Measurements from ENCODE around the gene DLAT.
A peak's percentile ranks its signal among the peaks of the same experiment; 100 is the strongest.
"Not testable (repeated sequence)": the region's sequence is repeated elsewhere in the genome, so short reads cannot be mapped to it uniquely, and the experiment has no call there.

Gene DLAT

DNA sequence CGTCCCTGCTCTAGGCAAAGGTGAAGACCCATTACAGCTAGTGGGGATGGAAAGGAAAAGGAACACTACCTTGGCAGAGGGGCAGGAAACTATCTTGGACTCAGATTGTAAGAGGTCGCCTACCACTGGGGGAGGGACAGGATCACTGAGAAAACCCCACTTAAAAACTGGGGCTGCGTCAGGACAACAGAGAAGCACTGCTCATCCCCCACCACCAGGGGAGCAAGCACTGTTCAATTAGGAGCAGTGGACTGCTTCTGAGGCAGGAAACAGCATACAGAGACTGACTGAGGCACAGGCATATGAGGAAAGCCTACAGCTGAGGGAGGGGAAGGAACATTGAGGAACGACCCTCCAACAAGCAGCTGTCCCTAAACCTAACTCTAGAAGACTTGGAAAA, 20.8 kb upstream of the DLAT start:
- DNase-seq (ENCODE audit: insufficient read length, low spot score) (peak; percentile 39), FAIRE-seq (no peak)

DNA sequence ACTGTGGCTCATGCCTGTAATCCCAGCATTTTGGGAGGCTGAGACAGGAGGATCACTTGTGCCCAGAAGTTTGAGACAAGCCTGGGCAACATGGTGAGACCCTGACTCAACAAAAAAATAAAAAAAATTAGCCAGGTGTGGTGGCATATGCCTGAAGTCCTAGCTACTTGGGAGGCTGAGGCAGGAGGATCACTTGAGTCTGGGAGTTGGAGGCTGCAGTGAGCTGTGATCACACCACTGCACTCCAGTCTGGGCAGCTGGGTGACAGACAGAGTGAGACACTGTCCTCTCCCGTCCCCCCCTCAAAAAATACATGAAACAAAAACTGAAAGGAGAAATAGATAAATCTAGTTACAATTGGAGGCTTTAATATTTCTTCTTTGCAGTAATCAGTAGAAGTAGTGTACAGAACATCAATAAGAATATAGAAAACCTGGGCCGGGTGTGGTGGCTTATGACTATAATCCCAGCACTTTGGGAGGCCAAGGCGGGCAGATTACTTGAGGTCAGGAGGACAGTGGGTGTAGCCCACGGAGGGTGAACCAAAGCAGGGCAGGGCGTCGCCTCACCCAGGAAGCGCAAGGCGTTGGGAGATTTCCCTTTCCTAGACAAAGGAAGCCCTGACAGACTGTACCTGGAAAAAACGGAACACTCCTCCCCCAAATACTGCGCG, 19.6 kb upstream of the DLAT start:
- DNase-seq (ENCODE audit: insufficient read length, low spot score) (no peak), FAIRE-seq (no peak)

DNA sequence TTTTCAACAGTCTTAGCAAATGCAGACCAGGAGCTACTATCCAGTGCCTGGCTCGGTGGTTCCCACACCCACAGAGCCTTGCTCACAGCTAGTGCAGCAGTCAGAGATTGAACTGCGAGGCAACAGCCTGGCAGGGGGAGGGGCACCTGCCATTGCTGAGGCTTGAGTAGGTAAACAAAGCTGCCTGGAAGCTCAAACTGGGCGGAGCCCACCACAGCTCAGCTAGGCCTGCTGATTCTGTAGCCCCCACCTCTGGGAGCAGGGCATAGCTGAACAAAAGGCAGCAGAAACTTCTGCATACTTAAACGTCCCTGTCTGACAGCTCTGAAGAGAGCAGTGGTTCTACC, 19.1 kb upstream of the DLAT start:
- not testable (repeated sequence) for FAIRE-seq; DNase-seq (ENCODE audit: insufficient read length, low spot score)

DNA sequence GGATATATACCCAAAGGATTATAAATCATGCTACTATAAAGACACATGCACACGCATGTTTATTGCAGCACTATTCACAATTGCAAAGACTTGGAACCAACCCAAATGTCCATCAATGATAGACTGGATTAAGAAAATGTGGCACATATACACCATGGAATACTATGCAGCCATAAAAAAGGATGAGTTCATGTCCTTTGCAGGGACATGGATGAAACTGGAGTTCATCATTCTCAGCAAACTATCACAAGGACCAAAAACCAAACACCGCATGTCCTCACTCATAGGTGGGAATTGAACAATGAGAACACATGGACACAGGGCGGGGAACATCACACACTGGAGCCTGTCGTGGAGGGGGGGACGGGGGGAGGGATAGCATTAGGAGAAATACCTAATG, 13.8 kb upstream of the DLAT start:
- FAIRE-seq; DNase-seq (ENCODE audit: insufficient read length, low spot score): not testable (repeated sequence)

DNA sequence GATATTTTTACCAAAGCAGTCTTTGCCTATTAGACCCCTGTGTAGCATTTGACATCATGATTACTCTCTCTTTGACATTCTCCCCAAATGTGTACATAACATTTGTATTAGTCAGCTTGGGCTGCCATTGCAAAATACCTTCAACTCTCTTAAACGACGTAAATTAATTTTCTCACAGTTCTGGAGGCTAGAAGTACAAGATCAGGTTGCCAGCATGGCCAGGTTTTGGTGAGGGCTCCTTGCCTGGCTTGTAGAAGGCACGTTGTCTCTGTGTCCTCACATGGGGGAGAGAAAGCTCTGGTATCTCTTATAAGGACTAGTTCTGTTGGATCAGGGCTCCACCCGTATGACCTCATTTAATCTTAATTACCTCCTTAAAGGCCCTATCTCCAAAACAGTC, 12.3 kb upstream of the DLAT start:
- DNase-seq (ENCODE audit: insufficient read length, low spot score) (no peak), FAIRE-seq (no peak)

DNA sequence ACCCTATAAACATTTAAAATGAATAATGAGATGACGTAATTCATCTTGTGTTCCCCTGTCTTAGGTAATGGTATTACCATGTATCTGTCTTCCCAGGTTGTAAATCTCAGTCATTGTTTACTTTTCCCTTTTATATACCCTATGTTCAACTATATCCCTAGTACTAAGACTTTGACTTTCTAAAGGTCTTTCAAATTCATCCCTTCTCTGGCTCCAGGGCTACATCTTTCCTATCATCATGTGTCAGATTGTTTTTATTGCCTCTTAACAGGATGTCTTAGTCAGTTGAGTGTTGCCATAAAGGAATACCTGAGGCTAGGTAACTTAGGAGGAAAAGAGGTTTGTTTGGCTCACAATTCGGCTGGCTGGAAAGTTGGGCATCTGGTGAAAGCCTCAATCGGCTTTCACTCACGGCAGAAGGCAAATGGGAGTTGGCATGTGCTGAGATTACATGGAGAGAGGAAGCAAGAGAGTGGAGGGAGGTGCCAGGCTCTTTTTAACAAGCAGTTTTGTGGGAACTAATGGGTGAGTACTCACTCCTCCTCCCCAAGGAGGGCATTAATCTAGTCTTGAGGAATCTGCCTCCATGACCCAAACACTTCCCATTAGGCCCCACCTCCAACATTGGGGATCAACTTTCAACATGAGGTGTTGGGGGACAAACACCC, 11.6 kb upstream of the DLAT start:
- DNase-seq (ENCODE audit: insufficient read length, low spot score) (no peak), FAIRE-seq (no peak)

DNA sequence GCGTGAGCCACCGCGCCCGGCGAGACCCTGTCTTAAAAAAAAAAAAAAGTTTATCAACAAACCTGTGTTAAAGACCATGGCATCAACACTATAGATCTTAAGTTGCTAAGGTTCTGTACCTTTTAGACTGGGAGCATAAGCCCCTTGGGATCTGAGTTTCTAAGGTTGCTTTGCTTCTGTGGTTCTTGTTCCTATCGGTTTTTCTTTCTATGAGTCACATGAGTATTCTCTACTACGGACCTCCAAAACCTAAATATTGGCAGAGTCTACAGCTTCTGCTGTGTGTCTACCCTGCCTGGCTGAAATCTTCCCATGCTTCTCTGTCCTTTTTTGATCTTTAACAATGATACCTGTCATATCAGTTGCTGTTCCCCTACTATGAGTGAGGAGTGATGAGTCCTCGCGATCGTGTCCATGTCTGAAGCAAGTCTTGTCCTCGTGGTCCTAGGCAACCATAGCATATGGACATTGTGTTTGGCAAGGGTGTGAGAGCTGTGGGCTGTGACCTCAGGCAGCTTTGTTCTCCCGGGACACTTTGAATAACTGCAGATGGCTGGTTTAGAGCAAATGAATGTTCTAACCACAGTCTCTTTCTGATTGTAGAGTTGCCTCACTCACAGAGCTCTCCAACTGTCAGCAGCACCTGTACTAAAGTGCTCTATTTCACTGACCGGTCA, 9.0 kb upstream of the DLAT start:
- no peak for DNase-seq (ENCODE audit: insufficient read length, low spot score)
- FAIRE-seq: peak; percentile 98

DNA sequence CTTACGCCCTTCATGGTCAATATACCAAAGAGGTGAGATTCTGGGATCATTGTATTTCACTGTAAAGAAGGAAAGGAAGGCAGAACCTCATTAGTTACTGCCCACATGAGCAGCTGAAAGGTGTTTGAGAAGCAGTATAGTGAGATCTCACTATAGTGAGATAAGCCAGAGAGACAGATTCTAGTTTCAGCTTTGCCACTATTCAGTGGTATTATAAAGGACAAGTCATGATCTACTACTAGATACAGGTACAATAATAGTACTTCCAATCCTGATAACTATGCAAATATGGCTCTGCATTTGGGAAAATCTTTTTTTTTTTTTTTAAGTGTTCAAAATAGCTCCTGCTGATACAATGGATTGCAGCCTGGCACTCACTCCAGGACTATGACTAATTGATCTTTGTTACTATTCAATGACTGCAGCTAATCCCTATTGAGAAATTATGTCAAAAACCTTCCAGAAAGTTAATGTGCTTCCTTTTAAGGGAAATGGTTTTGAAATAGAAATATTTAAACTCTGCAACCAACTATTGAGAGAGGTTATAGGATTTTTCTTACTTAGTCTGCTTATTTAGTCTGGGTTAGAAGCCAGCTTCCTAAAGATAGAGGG, 8.3 kb upstream of the DLAT start:
- FAIRE-seq: no peak
- no peak for DNase-seq (ENCODE audit: insufficient read length, low spot score)

DNA sequence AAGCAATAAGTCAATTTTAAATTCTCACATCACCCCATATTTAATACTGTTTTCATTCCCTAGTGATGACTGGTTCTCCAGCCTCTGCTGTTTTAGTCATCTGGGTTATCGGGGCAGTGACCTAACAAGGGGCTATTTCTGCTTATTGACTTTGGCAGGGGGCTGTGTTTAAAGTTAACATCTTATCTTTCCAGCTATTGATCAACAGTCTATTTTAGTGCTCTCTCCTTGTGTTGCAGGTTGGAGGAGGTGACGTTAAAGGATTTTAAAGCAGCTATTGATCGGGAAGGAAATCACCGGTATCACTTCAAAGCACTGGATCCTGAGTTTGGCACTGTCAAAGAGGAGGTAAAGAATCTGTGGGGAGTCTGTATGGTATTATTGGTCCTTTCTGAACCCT, 7.7 kb upstream of the DLAT start:
- FAIRE-seq: no peak

DNA sequence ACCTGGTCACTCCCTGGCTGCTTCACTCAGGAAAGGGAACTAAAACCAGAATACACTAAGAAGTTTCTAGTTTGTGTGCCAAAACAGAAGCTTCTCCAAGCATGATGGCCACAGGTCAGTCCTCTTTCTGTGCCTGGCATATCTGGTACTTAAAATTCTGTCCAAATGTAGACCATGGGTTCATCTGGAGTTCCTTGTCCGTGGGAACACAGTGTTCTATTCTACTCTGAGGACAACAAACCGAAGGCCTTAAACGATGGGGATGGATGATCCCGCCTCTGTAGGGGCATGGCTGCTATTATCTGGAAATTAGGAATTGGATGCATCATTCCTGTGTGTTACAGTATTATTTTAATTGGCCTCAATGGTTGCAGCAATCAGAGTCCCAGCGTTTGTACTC, 6.1 kb upstream of the DLAT start:
- no peak for FAIRE-seq
- no peak for DNase-seq (ENCODE audit: insufficient read length, low spot score)

More for the DNA sequence above, 7.7 kb upstream of the DLAT start:
- DNase-seq (ENCODE audit: insufficient read length, low spot score): no peak

DNA sequence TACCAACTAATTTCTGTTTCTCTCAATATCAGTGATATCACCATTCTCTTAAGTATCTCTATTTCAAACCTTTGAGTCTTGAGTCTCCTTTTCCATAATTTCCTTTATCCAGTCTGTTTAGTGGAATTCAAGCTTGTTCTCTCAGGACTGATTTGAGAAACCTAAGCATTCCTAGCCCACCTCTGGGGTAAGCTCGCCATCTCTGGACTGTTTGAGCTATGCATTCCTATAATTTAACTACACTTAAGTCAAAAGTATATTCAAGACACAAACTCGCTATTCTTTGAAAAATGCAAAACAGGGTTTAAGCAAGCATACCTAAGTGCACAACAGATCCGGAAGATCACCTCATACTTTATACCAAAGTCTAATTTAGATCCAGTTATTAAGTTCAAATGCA, 2.1 kb upstream of the DLAT start:
- peak; percentile 71 for FAIRE-seq
- no peak for DNase-seq (ENCODE audit: insufficient read length, low spot score)

DNA sequence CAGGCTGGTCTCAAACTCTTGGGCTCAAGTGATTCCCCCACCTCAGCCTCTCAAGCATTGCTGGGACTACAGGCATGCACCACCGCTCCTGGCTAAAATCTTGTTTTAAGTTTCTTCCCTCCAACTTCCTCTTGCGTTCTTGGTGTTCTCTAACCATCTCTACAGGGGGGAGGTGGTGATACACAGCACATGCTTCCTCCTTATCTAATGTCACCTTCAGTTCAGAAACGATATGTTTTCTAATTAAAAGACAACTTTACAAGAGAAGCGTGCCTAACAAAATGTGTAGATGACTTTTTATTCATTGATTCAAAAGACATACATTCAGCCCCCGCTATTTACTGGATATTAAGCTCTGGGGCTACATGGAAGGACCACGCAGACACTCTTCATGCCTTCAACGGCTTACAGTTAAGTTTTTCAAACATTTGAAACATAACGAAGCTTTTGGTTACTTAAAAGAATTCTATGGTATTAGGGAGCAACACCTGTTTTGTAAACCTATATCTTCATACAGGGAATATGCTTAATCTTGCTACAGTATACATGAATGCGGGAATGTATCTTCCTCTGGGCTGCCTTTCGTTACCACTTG, 933 bp upstream of the DLAT start:
- DNase-seq (ENCODE audit: insufficient read length, low spot score) (no peak), FAIRE-seq (peak; percentile 98)

DNA sequence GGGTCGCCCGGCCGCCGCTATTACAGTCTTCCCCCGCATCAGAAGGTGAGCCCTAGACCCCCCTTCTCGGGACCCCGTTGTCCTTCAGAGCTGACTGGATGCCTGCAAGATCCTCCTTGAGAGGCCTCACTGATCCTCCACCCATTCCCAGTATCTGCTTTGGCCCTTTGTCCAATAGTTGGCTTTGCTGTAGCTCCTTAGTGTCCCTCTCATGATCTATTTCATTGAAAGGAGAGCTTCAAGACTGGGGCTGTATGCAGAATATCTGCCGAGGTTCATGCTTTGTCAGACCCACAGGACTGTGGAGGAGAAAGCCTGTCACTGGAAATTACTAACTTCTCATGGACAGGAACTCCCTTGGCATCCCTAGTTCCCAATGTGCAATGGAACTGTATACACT, 499 bp downstream of the DLAT start:
- no peak for DNase-seq (ENCODE audit: insufficient read length, low spot score)
- no peak for FAIRE-seq

DNA sequence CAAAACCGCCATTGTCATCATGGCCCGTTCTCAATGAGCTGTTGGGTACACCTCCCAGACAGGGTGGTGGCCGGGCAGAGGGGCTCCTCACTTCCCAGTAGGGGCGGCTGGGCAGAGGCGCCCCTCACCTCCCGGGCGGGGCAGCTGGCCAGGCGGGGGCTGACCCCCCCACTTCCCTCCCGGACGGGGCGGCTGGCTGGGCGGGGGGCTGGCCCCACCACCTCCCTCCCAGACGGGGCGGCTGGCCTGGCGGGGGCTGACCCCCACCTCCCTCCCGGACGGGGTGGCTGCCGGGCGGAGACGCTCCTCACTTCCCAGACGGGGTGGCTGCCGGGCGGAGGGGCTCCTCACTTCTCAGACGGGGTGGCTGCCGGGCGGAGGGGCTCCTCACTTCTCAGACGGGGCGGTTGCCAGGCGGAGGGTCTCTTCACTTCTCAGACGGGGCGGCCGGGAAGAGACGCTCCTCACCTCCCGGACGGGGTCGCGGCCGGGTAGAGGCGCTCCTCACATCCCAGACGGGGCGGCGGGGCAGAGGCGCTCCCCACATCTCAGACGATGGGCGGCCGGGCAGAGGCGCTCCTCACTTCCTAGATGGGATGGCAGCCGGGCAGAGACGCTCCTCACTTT, 1.7 kb downstream of the DLAT start:
- not testable (repeated sequence) for FAIRE-seq; DNase-seq (ENCODE audit: insufficient read length, low spot score)

DNA sequence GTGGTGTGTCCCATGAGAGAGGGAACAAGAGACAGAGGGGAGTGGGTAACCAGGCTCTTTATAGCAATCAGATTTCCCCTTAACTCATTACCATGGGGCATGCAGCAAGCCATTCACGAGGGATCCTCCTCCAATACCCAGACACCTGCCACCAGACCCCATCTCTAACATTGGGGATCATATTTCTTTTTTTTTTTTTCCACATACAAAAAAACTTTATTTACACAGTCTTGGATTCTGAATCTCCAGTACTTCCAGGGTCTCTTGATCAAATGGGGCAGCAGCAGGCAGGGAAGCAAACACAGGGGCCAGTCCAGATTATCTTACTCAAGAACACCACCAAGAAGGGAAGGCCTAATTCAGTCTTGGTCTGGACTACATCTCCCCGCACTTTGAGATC, 4.3 kb downstream of the DLAT start:
- FAIRE-seq (no peak), DNase-seq (ENCODE audit: insufficient read length, low spot score) (no peak)

DNA sequence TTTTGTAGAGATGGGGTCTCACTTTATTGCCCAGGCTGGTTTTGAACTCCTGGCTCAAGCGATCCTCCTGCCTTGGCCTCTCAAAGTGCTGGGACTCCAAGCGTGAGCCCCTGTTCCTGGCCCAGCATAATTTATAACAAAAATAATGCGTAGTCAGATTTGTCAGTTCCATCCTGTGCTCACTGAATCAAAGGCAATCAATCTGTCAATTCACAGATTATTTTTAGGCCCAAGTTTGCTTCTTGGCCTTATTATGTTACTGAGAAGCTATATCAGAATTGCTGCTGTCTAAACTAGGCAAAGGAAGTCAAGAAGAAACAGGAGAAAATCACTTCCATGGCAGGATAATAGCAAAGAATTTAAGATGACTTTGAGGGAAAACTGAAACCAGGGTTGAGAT, 8.7 kb downstream of the DLAT start:
- no peak for FAIRE-seq
- DNase-seq (ENCODE audit: insufficient read length, low spot score): no peak

DNA sequence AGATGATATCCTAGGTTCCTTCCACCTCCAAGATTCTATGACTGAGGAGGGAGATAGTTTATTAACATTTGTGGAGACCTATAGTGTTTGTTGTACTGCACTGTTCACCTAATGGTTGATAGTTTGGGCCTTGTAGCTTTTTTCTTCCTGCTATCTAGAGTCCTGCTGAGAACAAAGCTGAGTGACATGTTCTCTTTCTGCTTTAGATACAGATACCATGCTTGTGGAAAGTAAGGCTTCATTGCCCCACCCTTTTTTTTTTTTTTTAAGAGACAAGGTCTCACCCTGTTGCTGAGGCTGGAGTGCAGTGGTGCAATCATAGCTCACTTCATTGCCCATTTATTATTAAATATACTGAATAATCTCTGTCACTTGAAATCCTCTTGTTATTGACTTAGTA, 12.3 kb downstream of the DLAT start:
- no peak for DNase-seq (ENCODE audit: insufficient read length, low spot score)
- no peak for FAIRE-seq

DNA sequence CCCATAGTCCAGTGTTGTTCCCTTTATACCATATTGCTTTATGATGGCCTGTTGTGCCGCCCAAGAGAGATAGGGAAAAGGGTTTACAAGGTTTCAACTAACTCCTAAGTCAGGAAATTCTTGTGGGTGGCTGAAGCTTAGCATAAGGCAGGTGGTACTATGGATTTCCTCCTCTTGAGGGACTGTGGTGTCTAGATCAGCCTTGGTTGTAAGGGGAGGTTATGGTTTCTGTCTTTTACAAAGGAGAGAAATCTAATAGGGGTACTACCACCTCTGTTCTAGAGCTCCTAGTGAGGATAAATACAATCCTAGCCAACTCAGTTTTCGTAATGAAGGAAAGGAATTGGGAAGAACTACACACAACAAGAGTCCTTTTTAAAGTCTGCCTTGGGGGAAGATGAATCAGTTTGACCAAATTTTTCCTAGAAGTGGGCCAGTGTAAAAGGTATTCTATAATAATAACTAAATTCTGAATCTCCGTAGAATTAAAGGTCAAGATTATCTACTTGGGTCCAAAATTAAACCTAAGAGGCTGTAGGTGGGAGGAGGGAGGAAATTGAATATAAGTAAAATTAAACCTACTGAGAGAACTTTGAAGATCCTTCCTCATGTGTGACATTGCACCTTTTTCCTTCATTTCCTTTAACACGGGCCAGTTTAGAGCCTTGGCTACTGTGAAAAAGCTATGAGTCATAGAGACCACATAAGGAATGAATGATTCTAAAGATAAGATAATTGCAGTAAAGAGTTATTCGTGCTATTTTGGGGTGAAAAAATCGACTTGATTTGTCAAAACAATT, 17.2 kb downstream of the DLAT start:
- DNase-seq (ENCODE audit: insufficient read length, low spot score): no peak
- peak; percentile 49 for FAIRE-seq

DNA sequence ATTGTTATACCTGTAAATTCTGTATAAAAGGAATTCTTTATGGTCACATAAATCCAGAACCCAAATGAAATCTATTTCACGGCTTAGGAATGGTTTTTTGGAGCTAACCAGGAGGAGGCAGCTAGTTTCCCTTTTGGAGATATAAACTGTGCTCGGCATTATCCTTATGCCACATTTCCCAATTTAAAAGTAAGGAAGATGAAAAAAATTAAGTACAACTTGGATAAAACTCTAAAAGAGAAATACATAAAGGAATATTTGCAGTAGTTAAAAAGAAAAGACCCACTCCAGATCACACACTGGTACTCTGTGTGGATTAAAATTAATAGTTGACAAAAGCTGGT, 17.7 kb downstream of the DLAT start:
- FAIRE-seq: no peak
- no peak for DNase-seq (ENCODE audit: insufficient read length, low spot score)

DNA sequence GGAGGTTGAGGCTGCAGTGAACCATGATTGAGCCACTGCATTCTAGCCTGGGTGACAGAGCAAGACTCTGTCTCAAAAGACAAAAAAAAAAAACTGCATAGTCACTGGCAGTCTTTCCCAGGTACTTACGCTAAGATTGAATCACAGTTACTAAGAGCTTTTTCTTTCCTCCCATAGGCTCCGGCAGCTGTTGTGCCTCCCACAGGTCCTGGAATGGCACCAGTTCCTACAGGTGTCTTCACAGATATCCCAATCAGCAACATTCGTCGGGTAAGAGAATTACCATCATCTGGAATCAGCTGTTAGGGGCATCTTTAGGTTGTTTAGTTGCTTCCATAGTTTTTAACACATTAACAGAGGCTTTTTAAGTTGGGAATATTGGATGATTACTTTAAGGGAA, 19.8 kb downstream of the DLAT start:
- no peak for DNase-seq (ENCODE audit: insufficient read length, low spot score)
- no peak for FAIRE-seq
